ENCODE measurements around the gene FGF10.

Gene FGF10

GRCh38 chr5:44361342-44362001, 27.7 kb downstream of the FGF10 start:
- intact Hi-C loops (cut with DNase I; ENCODE audit: low total_unique reads), result no loop called here
- Histone ChIP-seq H3K36me3 (no peaks in the 10 kb centered on the region), H3K27me3 (no peaks in the 10 kb centered on the region), H3K27ac (no peak overlapping the region), H3K4me3 (no peak overlapping the region), H3K4me1 (peaks cover 0 to 7% (median 0%) of the 10 kb centered on the region in 4 donors), H3K9me3 (no peaks in the 10 kb centered on the region)
- no peak for DNase-seq
- TF ChIP-seq, protein P1, sequence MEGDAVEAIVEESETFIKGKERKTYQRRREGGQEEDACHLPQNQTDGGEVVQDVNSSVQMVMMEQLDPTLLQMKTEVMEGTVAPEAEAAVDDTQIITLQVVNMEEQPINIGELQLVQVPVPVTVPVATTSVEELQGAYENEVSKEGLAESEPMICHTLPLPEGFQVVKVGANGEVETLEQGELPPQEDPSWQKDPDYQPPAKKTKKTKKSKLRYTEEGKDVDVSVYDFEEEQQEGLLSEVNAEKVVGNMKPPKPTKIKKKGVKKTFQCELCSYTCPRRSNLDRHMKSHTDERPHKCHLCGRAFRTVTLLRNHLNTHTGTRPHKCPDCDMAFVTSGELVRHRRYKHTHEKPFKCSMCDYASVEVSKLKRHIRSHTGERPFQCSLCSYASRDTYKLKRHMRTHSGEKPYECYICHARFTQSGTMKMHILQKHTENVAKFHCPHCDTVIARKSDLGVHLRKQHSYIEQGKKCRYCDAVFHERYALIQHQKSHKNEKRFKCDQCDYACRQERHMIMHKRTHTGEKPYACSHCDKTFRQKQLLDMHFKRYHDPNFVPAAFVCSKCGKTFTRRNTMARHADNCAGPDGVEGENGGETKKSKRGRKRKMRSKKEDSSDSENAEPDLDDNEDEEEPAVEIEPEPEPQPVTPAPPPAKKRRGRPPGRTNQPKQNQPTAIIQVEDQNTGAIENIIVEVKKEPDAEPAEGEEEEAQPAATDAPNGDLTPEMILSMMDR (IDR thresholded peaks at IDR 0.05), result no peak

DNA sequence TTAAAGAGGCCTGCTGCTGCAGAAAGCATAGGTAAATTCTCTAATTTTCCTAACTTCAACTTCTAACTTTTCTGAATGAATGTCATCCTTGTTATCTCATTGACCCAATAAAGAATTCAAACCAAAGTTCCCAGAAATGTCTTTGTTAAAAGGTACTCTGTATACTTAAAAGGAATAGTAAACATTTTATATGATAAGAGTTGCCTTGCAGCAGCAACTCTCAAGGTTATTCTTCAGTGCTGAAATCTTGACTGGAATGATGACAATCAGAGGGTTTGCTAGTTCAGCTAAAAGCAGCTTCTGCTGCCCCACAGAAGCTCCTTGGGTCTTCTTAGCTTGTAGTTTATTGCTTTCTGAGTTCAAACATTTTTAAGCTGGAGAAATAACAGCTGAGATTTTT, 28.3 kb downstream of the FGF10 start:
- TF ChIP-seq, protein P1 (IDR thresholded peaks at IDR 0.05), result no peak
- no peak overlapping the region for H3K4me3 ChIP-seq
- H3K27ac ChIP-seq, result no peak overlapping the region
- H3K27me3 ChIP-seq, result no peaks in the 10 kb centered on the region
- intact Hi-C loops (cut with DNase I; ENCODE audit: low total_unique reads), result no loop called here
- H3K9me3 ChIP-seq, result no peaks in the 10 kb centered on the region
- DNase-seq, result no peak
- no peaks in the 10 kb centered on the region for H3K36me3 ChIP-seq
- H3K4me1 ChIP-seq, result peaks cover 0 to 7% (median 0%) of the 10 kb centered on the region in 4 donors

DNA sequence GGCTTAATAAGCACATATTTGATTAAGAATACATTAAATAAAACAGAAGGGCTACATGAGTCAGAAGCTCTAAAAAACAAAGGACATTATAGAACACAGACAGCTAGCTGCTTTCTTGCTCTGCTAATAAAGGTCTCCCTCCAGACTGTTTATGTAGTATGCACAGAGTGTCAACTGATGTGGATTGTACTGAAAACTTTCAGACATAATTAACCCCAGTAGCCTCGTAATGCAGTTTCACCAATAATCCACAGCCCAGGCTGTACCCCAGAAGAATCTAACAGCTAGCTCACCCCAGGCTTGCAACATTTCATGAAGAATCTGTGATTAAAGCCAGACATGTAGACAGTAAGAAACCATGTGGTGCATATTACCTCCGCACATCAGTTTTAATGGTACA, 30.8 kb downstream of the FGF10 start:
- TF ChIP-seq, protein P1 (IDR thresholded peaks at IDR 0.05), result no peak
- no peaks in the 10 kb centered on the region for H3K4me1 ChIP-seq
- intact Hi-C loops (cut with DNase I; ENCODE audit: low total_unique reads), result no loop called here
- no peak for DNase-seq
- H3K36me3 ChIP-seq, result no peaks in the 10 kb centered on the region
- no peaks in the 10 kb centered on the region for H3K9me3 ChIP-seq
- H3K27me3 ChIP-seq, result no peaks in the 10 kb centered on the region
- H3K27ac ChIP-seq, result no peak overlapping the region
- H3K4me3 ChIP-seq, result no peak overlapping the region

DNA sequence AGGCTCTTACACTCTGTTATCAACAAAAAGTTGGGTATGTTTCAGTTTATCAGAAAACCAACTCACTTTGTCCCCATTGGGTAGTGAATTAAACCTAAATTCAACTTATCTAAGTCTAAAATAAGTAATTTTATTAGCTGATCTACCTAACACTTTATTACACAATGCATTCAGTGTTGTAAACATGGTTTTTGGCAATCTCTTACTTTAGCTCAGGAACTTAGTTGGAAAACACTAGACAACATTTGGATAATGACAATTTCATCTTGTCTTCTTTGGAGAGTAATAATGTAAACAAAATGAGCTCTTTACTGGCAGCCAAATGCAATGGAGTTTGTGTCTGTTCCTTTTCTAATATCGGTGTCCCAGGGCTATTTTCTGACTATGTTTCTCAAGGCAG, 33.0 kb downstream of the FGF10 start:
- intact Hi-C loops (cut with DNase I; ENCODE audit: low total_unique reads), result no loop called here
- TF ChIP-seq, protein P1 (IDR thresholded peaks at IDR 0.05), result no peak
- Histone ChIP-seq H3K27me3 (no peaks in the 10 kb centered on the region), H3K36me3 (no peaks in the 10 kb centered on the region), H3K27ac (no peak overlapping the region), H3K9me3 (no peaks in the 10 kb centered on the region), H3K4me3 (no peak overlapping the region), H3K4me1 (no peaks in the 10 kb centered on the region)
- no peak for DNase-seq

GRCh38 chr5:44345871-44346270, 43.3 kb downstream of the FGF10 start:
- Histone ChIP-seq H3K27me3 (no peaks in the 10 kb centered on the region), H3K36me3 (no peaks in the 10 kb centered on the region), H3K4me1 (no peaks in the 10 kb centered on the region), H3K9me3 (no peaks in the 10 kb centered on the region), H3K4me3 (no peak overlapping the region), H3K27ac (no peak overlapping the region)
- TF ChIP-seq, protein P1 (IDR thresholded peaks at IDR 0.05), result no peak
- DNase-seq, result no peak
- intact Hi-C loops (cut with DNase I; ENCODE audit: low total_unique reads), result no loop called here

GRCh38 chr5:44336708-44337107, 52.5 kb downstream of the FGF10 start:
- TF ChIP-seq, protein P1 (IDR thresholded peaks at IDR 0.05), result no peak
- H3K4me3 ChIP-seq, result no peak overlapping the region
- intact Hi-C loops (cut with DNase I; ENCODE audit: low total_unique reads), result no loop called here

More at GRCh38 chr5:44336708-44337107, 52.5 kb downstream of the FGF10 start:
- H3K9me3 ChIP-seq, result no peaks in the 10 kb centered on the region
- DNase-seq, result no peak
- peaks cover 0 to 5% (median 0%) of the 10 kb centered on the region in 4 donors for H3K4me1 ChIP-seq
- no peak overlapping the region for H3K27ac ChIP-seq
- no peaks in the 10 kb centered on the region for H3K27me3 ChIP-seq
- no peaks in the 10 kb centered on the region for H3K36me3 ChIP-seq

Measured in tibial artery (tissue), 4 donors.